GM06990 (cell line): Measurements from ENCODE around the gene PHYHIPL.

Experiments
- DNase-seq: peaks from one replicate; pipeline ENCODE4 v3.0.0-alpha.2; 2011; ENCODE audit not compliant: insufficient read length; ENCODE audit errors: extremely low read depth
- H3K27me3 ChIP-seq: replicated peaks from 2 replicates; pipeline ENCODE4 v1.6.0; 2011; ENCODE audit warnings: low read length; ENCODE audit not compliant: control insufficient read depth, insufficient read depth
- H3K36me3 ChIP-seq: 2 replicates; pipeline ENCODE4 v1.5.1; 2011; ENCODE audit warnings: low read length; ENCODE audit not compliant: control insufficient read depth, insufficient read depth
- H3K4me3 ChIP-seq: replicated peaks from 2 replicates; pipeline ENCODE4 v1.5.1; 2011; ENCODE audit warnings: low read depth, mild to moderate bottlenecking, control low read depth, low read length
- CTCF ChIP-seq: IDR thresholded peaks from 2 replicates; pipeline ENCODE4 v1.5.1; 2011; ENCODE audit warnings: low read length, control low read depth, mild to moderate bottlenecking, inconsistent platforms; ENCODE audit not compliant: insufficient read depth, poor library complexity, severe bottlenecking

PHYHIPL gene

GRCh38 chr10:59176241-59177030 is at the start of gene PHYHIPL:
Gene PHYHIPL (plus strand): TSS chr10:59176643. CDS start chr10:59176854, 211 bp downstream.
- TF ChIP-seq CTCF, result no peak
- no peak within 1 kb of the TSS for H3K4me3 ChIP-seq
- DNase-seq, result peak; percentile 43
- no peaks in the 10 kb centered on the region for H3K27me3 ChIP-seq
- H3K36me3 ChIP-seq, result no peaks in the 10 kb centered on the region

- no peak for TF ChIP-seq CTCF
- no peak for DNase-seq
- Histone ChIP-seq H3K36me3 (no peaks in the 10 kb centered on the region), H3K27me3 (no peaks in the 10 kb centered on the region), H3K4me3 (no peak overlapping the region)
Measured at GRCh38 chr10:59126991-59127390, 49.5 kb upstream of the PHYHIPL start.

GRCh38 chr10:59127991-59128390 is 48.5 kb upstream of the PHYHIPL start:
- Histone ChIP-seq H3K36me3 (no peaks in the 10 kb centered on the region), H3K27me3 (no peaks in the 10 kb centered on the region), H3K4me3 (no peak overlapping the region)
- no peak for DNase-seq
- TF ChIP-seq CTCF, result no peak

- no peak for TF ChIP-seq CTCF
- no peak for DNase-seq
- no peak overlapping the region for H3K4me3 ChIP-seq
- H3K27me3 ChIP-seq, result no peaks in the 10 kb centered on the region
- H3K36me3 ChIP-seq, result no peaks in the 10 kb centered on the region
Measured at GRCh38 chr10:59129867-59130266, 46.6 kb upstream of the PHYHIPL start.

GRCh38 chr10:59131666-59132065 is 44.8 kb upstream of the PHYHIPL start:
- Histone ChIP-seq H3K36me3 (no peaks in the 10 kb centered on the region), H3K4me3 (no peak overlapping the region), H3K27me3 (no peaks in the 10 kb centered on the region)
- TF ChIP-seq CTCF, result no peak
- no peak for DNase-seq
